Mesenchymal stem cell (in vitro differentiated cells and primary cell): Measurements from ENCODE around the gene C6orf62. TPM values are rescaled to one million over a fixed set of nuclear protein-coding genes. Genes with fewer than 3 reads are reported as not detected.
"Not testable (repeated sequence)": the region's sequence is repeated elsewhere in the genome, so short reads cannot be mapped to it uniquely, and the experiment has no call there.

Experiments used
- DNase-seq: peaks from one replicate; pipeline ENCODE4 v3.0.0-alpha.2; 2013
- H2AFZ ChIP-seq: one replicate; pipeline ENCODE4 v1.6.1; 2013; ENCODE audit warnings: low read depth, mild to moderate bottlenecking, control low read depth, inconsistent platforms, low read length, moderate library complexity
- H2AK5ac ChIP-seq: 2 replicates; pipeline ENCODE4 v1.6.1; 2013; ENCODE audit warnings: low read length, moderate library complexity, mild to moderate bottlenecking, inconsistent platforms; ENCODE audit not compliant: severe bottlenecking
- H2BK120ac ChIP-seq: one replicate; pipeline ENCODE4 v1.6.1; 2013; ENCODE audit warnings: low read depth, mild to moderate bottlenecking, inconsistent platforms, low read length, moderate library complexity
- H2BK12ac ChIP-seq, 2 experiments: one replicate each; pipeline ENCODE4 v1.6.1; 2013; ENCODE audit warnings: inconsistent platforms in 2 of 2, low read length in 2 of 2, mild to moderate bottlenecking in 2 of 2, moderate library complexity in 2 of 2, control low read depth in 1 of 2
- H2BK15ac ChIP-seq: one replicate; pipeline ENCODE4 v1.6.1; 2013; ENCODE audit warnings: mild to moderate bottlenecking, low read depth, inconsistent platforms; ENCODE audit not compliant: poor library complexity, severe bottlenecking
- H2BK5ac ChIP-seq: 2 replicates; pipeline ENCODE4 v1.6.1; 2013; ENCODE audit warnings: low read depth, mild to moderate bottlenecking, low read length, control low read depth, inconsistent platforms; ENCODE audit not compliant: poor library complexity, severe bottlenecking
- H3K14ac ChIP-seq, 2 experiments: one replicate each; pipeline ENCODE4 v1.6.1; 2013; ENCODE audit warnings: inconsistent platforms in 2 of 2, low read length in 2 of 2, control low read depth in 1 of 2, mild to moderate bottlenecking in 1 of 2, moderate library complexity in 1 of 2
- H3K18ac ChIP-seq, 2 experiments: one replicate each; pipeline ENCODE4 v1.6.1; 2013; ENCODE audit warnings: inconsistent platforms in 2 of 2, low read length in 2 of 2, control low read depth in 1 of 2, low read depth in 1 of 2, mild to moderate bottlenecking in 1 of 2
- H3K23ac ChIP-seq, 2 experiments: one replicate each; pipeline ENCODE4 v1.6.1; 2013; ENCODE audit warnings: inconsistent platforms in 2 of 2, low read length in 2 of 2, mild to moderate bottlenecking in 2 of 2, moderate library complexity in 2 of 2, control low read depth in 1 of 2
- H3K27ac ChIP-seq: 2 replicates; pipeline ENCODE4 v1.5.1; 2013; ENCODE audit warnings: mild to moderate bottlenecking, moderate library complexity, low read length, control low read depth, inconsistent platforms; ENCODE audit not compliant: poor library complexity, severe bottlenecking
- H3K27me3 ChIP-seq, 2 experiments: 2 replicates each; pipeline versions ENCODE4 v1.6.1 to v1.7.0; 2013; ENCODE audit warnings: low read length in 2 of 2, mild to moderate bottlenecking in 2 of 2, moderate library complexity in 2 of 2, control low read depth in 1 of 2, inconsistent platforms in 1 of 2; ENCODE audit not compliant: control insufficient read depth in 1 of 2, insufficient read depth in 1 of 2
- H3K36me3 ChIP-seq, 2 experiments: 2 replicates each; pipeline versions ENCODE4 v1.6.1 to v1.7.0; 2013; ENCODE audit warnings: low read length in 2 of 2, control low read depth in 1 of 2, inconsistent platforms in 1 of 2, low read depth in 1 of 2, mild to moderate bottlenecking in 1 of 2; ENCODE audit not compliant: insufficient read depth in 2 of 2, control insufficient read depth in 1 of 2
- H3K4ac ChIP-seq, 2 experiments: one replicate each; pipeline ENCODE4 v1.6.1; 2013; ENCODE audit warnings: inconsistent platforms in 2 of 2, low read length in 2 of 2, mild to moderate bottlenecking in 2 of 2, moderate library complexity in 2 of 2, control low read depth in 1 of 2, low read depth in 1 of 2
- H3K4me1 ChIP-seq: 2 replicates; pipeline ENCODE4 v1.6.1; 2013; ENCODE audit warnings: low read depth, low read length, control low read depth; ENCODE audit not compliant: control insufficient read depth, insufficient read depth
- H3K4me2 ChIP-seq: 2 replicates; pipeline ENCODE4 v1.6.1; 2013; ENCODE audit warnings: low read length, mild to moderate bottlenecking, inconsistent platforms; ENCODE audit not compliant: poor library complexity, severe bottlenecking
- H3K4me3 ChIP-seq, 2 experiments: 2 replicates each; pipeline versions ENCODE4 v1.5.1 to v1.7.0; 2013; ENCODE audit warnings: low read length in 2 of 2, mild to moderate bottlenecking in 2 of 2, control low read depth in 1 of 2, low read depth in 1 of 2; ENCODE audit not compliant: insufficient read depth in 1 of 2
- H3K79me1 ChIP-seq: replicated peaks from 2 replicates; pipeline ENCODE4 v1.6.1; 2013; ENCODE audit warnings: mild to moderate bottlenecking, control low read depth, low read length, inconsistent platforms; ENCODE audit not compliant: poor library complexity, severe bottlenecking
- H3K9ac ChIP-seq: 2 replicates; pipeline ENCODE4 v1.7.0; 2013; ENCODE audit warnings: mild to moderate bottlenecking, low read length, moderate library complexity
- H3K9me3 ChIP-seq: 2 replicates; pipeline ENCODE4 v1.7.0; 2013; ENCODE audit warnings: mild to moderate bottlenecking, low read length; ENCODE audit not compliant: control insufficient read depth
- H4K8ac ChIP-seq: one replicate; pipeline ENCODE4 v1.6.1; 2013; ENCODE audit warnings: inconsistent platforms, mild to moderate bottlenecking, low read length, moderate library complexity
- H4K91ac ChIP-seq: one replicate; pipeline ENCODE4 v1.6.1; 2013; ENCODE audit warnings: mild to moderate bottlenecking, low read length, inconsistent platforms
- WGBS: methylation state at CpG from one replicate; pipeline ENCODE4 v1.1.7; 2013; ENCODE audit warnings: mixed read lengths; 5-methylcytosine and 5-hydroxymethylcytosine counted together
- polyA plus RNA-seq, 2 experiments: library from polyadenylated mRNA; stranded (reverse); fragments of 200-250 nt; gene quantifications; one replicate each; pipeline ENCODE4 v1.2.3, GENCODE V29; 2013

Gene C6orf62
- polyA plus RNA-seq (2013, experiment 1 of 2): 74.6 TPM
- 75.9 TPM for polyA plus RNA-seq (2013, experiment 2 of 2)

- Histone ChIP-seq H3K4me2 (peak within 1 kb of the TSS; percentile 76), H4K91ac (peak within 1 kb of the TSS; percentile 99), H3K14ac (peak within 1 kb of the TSS in 1 of 2 experiments; percentile 98), H2BK15ac (no peak within 1 kb of the TSS), H3K9ac (peak within 1 kb of the TSS; percentile 100), H3K27me3 (no peaks in the 10 kb centered on the region), H2BK5ac (peak within 1 kb of the TSS; percentile 8), H3K4ac (peak within 1 kb of the TSS in 1 of 2 experiments; percentile 100), H2BK120ac (peak within 1 kb of the TSS; percentile 98), H4K8ac (peak within 1 kb of the TSS; percentile 93), H2AK5ac (no peak within 1 kb of the TSS), H3K36me3 (peaks cover 9 to 49% of the 10 kb centered on the region in 2 experiments), H3K9me3 (no peaks in the 10 kb centered on the region), H2BK12ac (peak within 1 kb of the TSS in 1 of 2 experiments; percentile 72), H3K23ac (peak within 1 kb of the TSS in 1 of 2 experiments; percentile 89), H3K18ac (peak within 1 kb of the TSS; percentile 79 to 99), H3K27ac (peak within 1 kb of the TSS; percentile 36), H3K79me1 (no peaks in the 10 kb centered on the region), H3K4me3 (peak within 1 kb of the TSS; percentile 97 to 100), H2AFZ (no peak within 1 kb of the TSS), H3K4me1 (peaks cover 6% of the 10 kb centered on the region)
- peak; percentile 64 for DNase-seq
- whole genome bisulfite sequencing: 0% methylated on average over 4 of the region's 25 CpGs
Observed at GRCh38 chr6:24719125-24719971, at the start of gene C6orf62. C6orf62 (minus strand) TSS chr6:24719154; CDS start chr6:24718668, 486 bp downstream.

- Histone ChIP-seq H2BK120ac (no peak overlapping the region), H2AFZ (no peak overlapping the region), H3K4me2 (no peak overlapping the region), H3K27me3 (no peaks in the 10 kb centered on the region), H2AK5ac (no peak overlapping the region), H3K27ac (no peak overlapping the region), H2BK12ac (no peak overlapping the region), H3K79me1 (no peaks in the 10 kb centered on the region), H2BK5ac (no peak overlapping the region), H3K4ac (no peak overlapping the region), H3K14ac (no peak overlapping the region), H3K9me3 (no peaks in the 10 kb centered on the region), H3K23ac (no peak overlapping the region), H2BK15ac (no peak overlapping the region), H3K36me3 (no peaks in the 10 kb centered on the region), H3K18ac (no peak overlapping the region), H3K4me3 (no peak overlapping the region), H3K4me1 (no peaks in the 10 kb centered on the region), H4K91ac (no peak overlapping the region), H3K9ac (no peak overlapping the region), H4K8ac (no peak overlapping the region)
- DNase-seq: no peak
- WGBS: 96% methylated on average over 4 of the region's 5 CpGs
Observed at GRCh38 chr6:24768361-24768760, 49.4 kb upstream of the C6orf62 start.

- H4K8ac ChIP-seq: no peak overlapping the region
- no peak overlapping the region for H2BK12ac ChIP-seq
- no peaks in the 10 kb centered on the region for H3K36me3 ChIP-seq
- peak; percentile 37 for DNase-seq
- no peak overlapping the region for H2BK120ac ChIP-seq
- H3K4ac ChIP-seq: peak overlapping the region in 1 of 2 experiments; percentile 51
- H3K4me2 ChIP-seq: no peak overlapping the region
- H3K23ac ChIP-seq: no peak overlapping the region
- H3K14ac ChIP-seq: no peak overlapping the region
- WGBS: 74% methylated on average over 5 of the region's 9 CpGs
- H2AFZ ChIP-seq: no peak overlapping the region
- H3K27ac ChIP-seq: no peak overlapping the region
- H2BK5ac ChIP-seq: no peak overlapping the region
- no peak overlapping the region for H3K18ac ChIP-seq
- H3K79me1 ChIP-seq: no peaks in the 10 kb centered on the region
- peak overlapping the region; percentile 55 for H3K9ac ChIP-seq
- no peaks in the 10 kb centered on the region for H3K4me1 ChIP-seq
- no peak overlapping the region for H2BK15ac ChIP-seq
- H2AK5ac ChIP-seq: no peak overlapping the region
- H3K9me3 ChIP-seq: no peaks in the 10 kb centered on the region
- no peak overlapping the region for H3K4me3 ChIP-seq
- H3K27me3 ChIP-seq: no peaks in the 10 kb centered on the region
- H4K91ac ChIP-seq: no peak overlapping the region
Observed at GRCh38 chr6:24766680-24767462, 47.9 kb upstream of the C6orf62 start.

- DNase-seq, H2BK120ac ChIP-seq, H2AK5ac ChIP-seq, H4K8ac ChIP-seq, H2BK12ac ChIP-seq, H3K23ac ChIP-seq, H3K4me1 ChIP-seq, H3K18ac ChIP-seq, H3K79me1 ChIP-seq, H3K9ac ChIP-seq, H3K4ac ChIP-seq, H3K14ac ChIP-seq, H3K4me3 ChIP-seq, H2BK15ac ChIP-seq, H2BK5ac ChIP-seq, H3K27ac ChIP-seq, H3K27me3 ChIP-seq, H3K4me2 ChIP-seq, H2AFZ ChIP-seq, H3K36me3 ChIP-seq, H3K9me3 ChIP-seq, H4K91ac ChIP-seq: not testable (repeated sequence)
- 96% methylated on average over 6 of the region's 26 CpGs for WGBS
Observed at GRCh38 chr6:24765968-24766367, 47.0 kb upstream of the C6orf62 start.
